Endothelial cell of umbilical vein (primary cell): Measurements from ENCODE around the gene PSMD3. TPM values are rescaled to one million over a fixed set of nuclear protein-coding genes. Genes with fewer than 3 reads are reported as not detected.

Experiments
- BruUV-seq: library from RNA; stranded (reverse); fragments of 400-500 nt; replicated peaks from 2 replicates; lab custom pipeline; 2021; lab: Mats Ljungman, UMichigan
- CTCF ChIA-PET: fragments of 300-600, 350-600 bp; sonication (Branson Sonifier 250); formaldehyde crosslinking; loops from one replicate; lab custom pipeline; 2021; ENCODE audit warnings: antibody characterized with exemption, inconsistent platforms; lab: Charles Lee
- POLR2A ChIA-PET: fragments of 300-600, 350-600 bp; sonication (Branson Sonifier 250); formaldehyde crosslinking; loops from one replicate; lab custom pipeline; 2021; ENCODE audit warnings: antibody characterized with exemption, inconsistent platforms; lab: Charles Lee
- DNase-seq: peaks from one replicate; pipeline ENCODE4 v3.0.0-alpha.2; 2011; ENCODE audit warnings: low read depth, low spot score
- FAIRE-seq: peaks from 2 replicates; lab custom pipeline; 2011; peaks lifted over from hg19 to GRCh38; lab: Jason Lieb, UNC
- H2AFZ ChIP-seq: 2 replicates; pipeline ENCODE4 v1.6.0; 2012; ENCODE audit warnings: low read depth, low read length, control low read depth, inconsistent platforms
- H3K27ac ChIP-seq: 2 replicates; pipeline ENCODE4 v1.5.1; 2011; ENCODE audit warnings: low read depth, mild to moderate bottlenecking, control low read depth, low read length, moderate library complexity; ENCODE audit not compliant: insufficient read depth
- H3K27me3 ChIP-seq, 2 experiments: 2 replicates each; pipeline versions ENCODE4 v1.6.0 to v1.6.1; 2011; ENCODE audit warnings: low read length in 2 of 2, mixed read lengths in 1 of 2; ENCODE audit not compliant: control insufficient read depth in 2 of 2, insufficient read depth in 2 of 2
- H3K36me3 ChIP-seq, 2 experiments: 2 replicates in 1 of 2; 3 replicates in 1 of 2; pipeline ENCODE4 v1.5.1; 2011; ENCODE audit warnings: low read length in 2 of 2, mild to moderate bottlenecking in 1 of 2, moderate library complexity in 1 of 2; ENCODE audit not compliant: control insufficient read depth in 2 of 2, insufficient read depth in 2 of 2; ENCODE audit errors: extremely low read depth in 1 of 2
- H3K4me1 ChIP-seq: 3 replicates; pipeline ENCODE4 v1.5.1; 2011; ENCODE audit warnings: mild to moderate bottlenecking, low read length; ENCODE audit not compliant: control insufficient read depth, insufficient read depth; ENCODE audit errors: extremely low read depth
- H3K4me2 ChIP-seq: 2 replicates; pipeline ENCODE4 v1.6.1; 2011; ENCODE audit warnings: low read length, control low read depth, mixed read lengths; ENCODE audit not compliant: insufficient read depth
- H3K4me3 ChIP-seq, 3 experiments: fragments of 200-600 bp in 1 of 3; sonication (generic), shearing (Covaris generic) in 1 of 3; replicated peaks in 1 of 3; 2 replicates each; pipeline ENCODE4 v1.5.1; 2011 to 2016; ENCODE audit warnings: control low read depth in 3 of 3, low read length in 3 of 3, mild to moderate bottlenecking in 2 of 3, inconsistent platforms in 1 of 3, low read depth in 1 of 3, moderate library complexity in 1 of 3; ENCODE audit not compliant: insufficient read depth in 1 of 3
- H3K79me2 ChIP-seq: 2 replicates; pipeline ENCODE4 v1.6.0; 2012; ENCODE audit warnings: low read length, inconsistent platforms; ENCODE audit not compliant: control insufficient read depth, insufficient read depth
- H3K9ac ChIP-seq: replicated peaks from 2 replicates; pipeline ENCODE3; 2011; ENCODE audit warnings: low read length, control low read depth; ENCODE audit not compliant: insufficient read depth; ENCODE audit errors: extremely low read depth
- H3K9me1 ChIP-seq: replicated peaks from 3 replicates; pipeline ENCODE4 v1.6.0; 2011; ENCODE audit warnings: mild to moderate bottlenecking, low read length; ENCODE audit not compliant: control insufficient read depth, insufficient read depth; ENCODE audit errors: extremely low read depth
- H3K9me3 ChIP-seq: replicated peaks from 2 replicates; pipeline ENCODE4 v1.5.1; 2012; ENCODE audit warnings: low read length, inconsistent platforms; ENCODE audit not compliant: control insufficient read depth, insufficient read depth
- H4K20me1 ChIP-seq: replicated peaks from 2 replicates; pipeline ENCODE3; 2011; ENCODE audit warnings: mild to moderate bottlenecking, low read length; ENCODE audit not compliant: control insufficient read depth, insufficient read depth; ENCODE audit errors: extremely low read depth
- EZH2 ChIP-seq: IDR thresholded peaks from 2 replicates; pipeline ENCODE4 v1.6.1; 2012; ENCODE audit warnings: borderline replicate concordance, low read depth, mild to moderate bottlenecking, moderate library complexity, low read length, inconsistent platforms; ENCODE audit not compliant: severe bottlenecking
- FOS ChIP-seq: IDR thresholded peaks from 2 replicates; pipeline ENCODE4 v1.6.1; 2011; ENCODE audit warnings: mild to moderate bottlenecking, low read length, moderate library complexity, borderline replicate concordance; ENCODE audit not compliant: insufficient read depth
- GATA2 ChIP-seq: IDR thresholded peaks from 2 replicates; pipeline ENCODE4 v1.7.0; 2011; ENCODE audit warnings: low read depth, mild to moderate bottlenecking, moderate library complexity, mixed read lengths, low read length; ENCODE audit not compliant: insufficient read length, insufficient read depth
- JUN ChIP-seq: IDR thresholded peaks from 2 replicates; pipeline ENCODE4 v1.6.1; 2011; ENCODE audit warnings: borderline replicate concordance, low read depth; ENCODE audit not compliant: insufficient read length, insufficient read depth
- MYC ChIP-seq: IDR thresholded peaks from one replicate; pipeline ENCODE4 v1.6.1; 2011; ENCODE audit warnings: mild to moderate bottlenecking, low read depth, low read length
- POLR2A ChIP-seq: IDR thresholded peaks from 2 replicates; pipeline ENCODE4 v1.6.1; 2012; ENCODE audit warnings: low read depth, mild to moderate bottlenecking, control low read depth, low read length
- POLR2AphosphoS5 ChIP-seq: IDR thresholded peaks from 2 replicates; pipeline ENCODE4 v1.6.1; 2012; ENCODE audit warnings: low read depth, mild to moderate bottlenecking, control low read depth, low read length, moderate library complexity; ENCODE audit not compliant: insufficient read depth
- dilution Hi-C: fragments of 300-500 bp; cut with MboI; formaldehyde crosslinking; loops from one replicate; pipeline ENCODE4 v1.15.0; 2019; ENCODE audit warnings: low sequenced_read_pairs; ENCODE audit not compliant: extremely low pct_ligation_motif_present
- intact Hi-C: fragments of 100-400 bp; cut with micrococcal nuclease; formaldehyde crosslinking; loops from one replicate; pipeline ENCODE4 v1.10.0; 2022
- polyA plus RNA-seq, 4 experiments: library from polyadenylated mRNA; depleted of rRNA in 3 of 4; stranded (reverse) in 3 of 4; unstranded in 1 of 4; fragments of >200 nt; gene quantifications; 2 replicates each; pipeline versions ENCODE4 v1.2.1 to v1.2.3, GENCODE V29; 2011 to 2012; ENCODE audit warnings: missing spikeins in 1 of 4
- total RNA-seq: library from RNA; stranded (reverse); gene quantifications from 2 replicates; pipeline ENCODE4 v1.2.3, GENCODE V29; 2021
- TF ChIP-seq, protein P1 (sequence below): IDR thresholded peaks from 2 replicates; pipeline ENCODE4 v1.6.1; 2011; ENCODE audit not compliant: insufficient read depth, insufficient read length
- TF ChIP-seq, protein P2 (sequence below), 2 donors: IDR thresholded peaks; 1 replicate in 1 of 2; 2 replicates in 1 of 2; pipeline ENCODE4 v1.5.1; 2011; ENCODE audit warnings: low read length in 2 of 2, mild to moderate bottlenecking in 2 of 2, moderate library complexity in 2 of 2, control low read depth in 1 of 2, inconsistent platforms in 1 of 2, low read depth in 1 of 2; ENCODE audit not compliant: insufficient read depth in 1 of 2; ENCODE audit errors: extremely low read depth in 1 of 2

The PSMD3 gene
- total and polyA plus RNA-seq, 2 donors (not counting 3 experiments of a cell fraction or from before 2014, with no cell fraction given): 120 to 136 TPM

DNA sequence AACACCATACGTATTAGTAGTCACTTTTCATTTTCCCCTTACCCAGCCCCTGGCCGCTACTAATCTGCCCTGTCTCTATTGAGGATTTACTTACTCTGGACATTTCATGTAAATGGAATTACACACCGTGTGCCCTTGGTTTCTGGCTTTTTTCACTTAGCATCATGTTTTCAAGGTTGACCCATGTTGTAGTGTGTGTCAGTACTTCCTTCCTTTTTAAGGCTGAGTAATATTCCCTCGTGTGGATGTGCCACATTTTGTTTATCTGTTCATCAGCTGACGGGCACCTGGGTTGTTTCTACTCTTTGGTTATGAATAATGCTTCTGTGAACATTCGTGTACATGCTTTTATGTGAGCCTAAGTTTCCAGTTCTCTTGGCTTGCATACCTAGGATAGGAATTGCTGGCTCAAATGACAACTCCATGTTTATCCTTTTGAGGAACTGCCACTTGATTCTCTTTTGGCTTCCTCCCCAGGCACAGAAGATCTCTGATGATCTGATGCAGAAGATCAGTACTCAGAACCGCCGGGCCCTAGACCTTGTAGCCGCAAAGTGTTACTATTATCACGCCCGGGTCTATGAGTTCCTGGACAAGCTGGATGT lies 7.7 kb downstream of the PSMD3 start:
- no peak for TF ChIP-seq EZH2
- TF ChIP-seq, protein P1, sequence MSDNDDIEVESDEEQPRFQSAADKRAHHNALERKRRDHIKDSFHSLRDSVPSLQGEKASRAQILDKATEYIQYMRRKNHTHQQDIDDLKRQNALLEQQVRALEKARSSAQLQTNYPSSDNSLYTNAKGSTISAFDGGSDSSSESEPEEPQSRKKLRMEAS: no peak
- no peak for TF ChIP-seq JUN
- no peak for TF ChIP-seq POLR2A
- no peak for TF ChIP-seq GATA2
- TF ChIP-seq, protein P2, sequence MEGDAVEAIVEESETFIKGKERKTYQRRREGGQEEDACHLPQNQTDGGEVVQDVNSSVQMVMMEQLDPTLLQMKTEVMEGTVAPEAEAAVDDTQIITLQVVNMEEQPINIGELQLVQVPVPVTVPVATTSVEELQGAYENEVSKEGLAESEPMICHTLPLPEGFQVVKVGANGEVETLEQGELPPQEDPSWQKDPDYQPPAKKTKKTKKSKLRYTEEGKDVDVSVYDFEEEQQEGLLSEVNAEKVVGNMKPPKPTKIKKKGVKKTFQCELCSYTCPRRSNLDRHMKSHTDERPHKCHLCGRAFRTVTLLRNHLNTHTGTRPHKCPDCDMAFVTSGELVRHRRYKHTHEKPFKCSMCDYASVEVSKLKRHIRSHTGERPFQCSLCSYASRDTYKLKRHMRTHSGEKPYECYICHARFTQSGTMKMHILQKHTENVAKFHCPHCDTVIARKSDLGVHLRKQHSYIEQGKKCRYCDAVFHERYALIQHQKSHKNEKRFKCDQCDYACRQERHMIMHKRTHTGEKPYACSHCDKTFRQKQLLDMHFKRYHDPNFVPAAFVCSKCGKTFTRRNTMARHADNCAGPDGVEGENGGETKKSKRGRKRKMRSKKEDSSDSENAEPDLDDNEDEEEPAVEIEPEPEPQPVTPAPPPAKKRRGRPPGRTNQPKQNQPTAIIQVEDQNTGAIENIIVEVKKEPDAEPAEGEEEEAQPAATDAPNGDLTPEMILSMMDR (IDR thresholded peaks at IDR 0.05; ENCODE audit: extremely low read depth in 1 of 2, insufficient read depth in 1 of 2, low read depth in 1 of 2, low read length in 2 of 2): no peak
- TF ChIP-seq FOS: no peak
- no peak for TF ChIP-seq POLR2AphosphoS5
- TF ChIP-seq MYC: no peak
- FAIRE-seq: no peak
- no TSS peak for BruUV-seq
- peaks cover 46 to 64% of the 10 kb centered on the region in 2 experiments for H3K36me3 ChIP-seq
- H3K9me1 ChIP-seq: no peaks in the 10 kb centered on the region
- intact Hi-C loops: no loop called here
- ChIA-PET CTCF (no interaction called here), POLR2A (no interaction called here)
- H3K27me3 ChIP-seq: no peaks in the 10 kb centered on the region
- H3K27ac ChIP-seq: no peak overlapping the region
- H2AFZ ChIP-seq: no peak overlapping the region
- H3K79me2 ChIP-seq: peaks cover 3% of the 10 kb centered on the region
- no peaks in the 10 kb centered on the region for H4K20me1 ChIP-seq
- H3K4me1 ChIP-seq: no peaks in the 10 kb centered on the region
- no peak for DNase-seq
- H3K4me2 ChIP-seq: no peak overlapping the region
- H3K9ac ChIP-seq: no peak overlapping the region
- H3K9me3 ChIP-seq: no peaks in the 10 kb centered on the region
- dilution Hi-C loops: no loop called here
- H3K4me3 ChIP-seq: no peak overlapping the region
